HepG2 (cell line): ENCODE data around the gene GATM. TPM values are rescaled to one million over a fixed set of nuclear protein-coding genes. Genes with fewer than 3 reads are reported as not detected.
A peak's percentile ranks its signal among the peaks of the same experiment; 100 is the strongest.

Experiments used
- FOXC1 ChIP-seq: sonication (generic); formaldehyde crosslinking; IDR thresholded peaks from 2 replicates; pipeline ENCODE4 v1.8.0; 2022; ENCODE audit warnings: mild to moderate bottlenecking, missing genetic modification reagents, borderline replicate concordance
- GLI4 ChIP-seq: sonication (generic); formaldehyde crosslinking; IDR thresholded peaks from 2 replicates; pipeline ENCODE4 v1.5.1; 2020; ENCODE audit warnings: missing genetic modification reagents, mild to moderate bottlenecking, moderate library complexity, borderline replicate concordance
- HDAC2 ChIP-seq: sonication (generic); formaldehyde crosslinking; IDR thresholded peaks from 2 replicates; pipeline ENCODE4 v1.4.0; 2020; ENCODE audit warnings: missing genetic modification reagents
- JARID2 ChIP-seq: sonication (generic); formaldehyde crosslinking; IDR thresholded peaks from 2 replicates; pipeline ENCODE4 v1.8.1; 2023; ENCODE audit warnings: missing genetic modification reagents, inconsistent platforms; ENCODE audit not compliant: insufficient replicate concordance
- KDM1A ChIP-seq: IDR thresholded peaks from 2 replicates; pipeline ENCODE4 v1.6.1; 2016; ENCODE audit warnings: missing compliant biosample characterization
- LCORL ChIP-seq, 2 experiments: fragments of 450-650 bp in 1 of 2; sonication (generic) in 1 of 2; formaldehyde crosslinking in 1 of 2; IDR thresholded peaks; 2 replicates each; pipeline versions ENCODE4 v1.5.0 to v1.6.1; 2017 to 2020; ENCODE audit warnings: antibody characterized with exemption in 1 of 2, missing genetic modification reagents in 1 of 2
- NFKBIZ ChIP-seq: IDR thresholded peaks from 2 replicates; pipeline ENCODE4 v1.6.1; 2018; ENCODE audit warnings: missing genetic modification reagents, missing compliant biosample characterization
- PAXIP1 ChIP-seq: sonication (generic); formaldehyde crosslinking; conservative IDR thresholded peaks from 2 replicates; pipeline ENCODE4 v1.4.0; 2020; ENCODE audit warnings: mild to moderate bottlenecking, missing genetic modification reagents, moderate library complexity
- SMYD3 ChIP-seq: sonication (generic); formaldehyde crosslinking; IDR thresholded peaks from 2 replicates; pipeline ENCODE4 v1.8.1; 2023; ENCODE audit warnings: mild to moderate bottlenecking, missing genetic modification reagents
- TBL1XR1 ChIP-seq: fragments of 150-350 bp; IDR thresholded peaks from 2 replicates; pipeline ENCODE4 v1.6.1; 2014; ENCODE audit warnings: borderline replicate concordance, low read length; ENCODE audit not compliant: partially characterized antibody
- ZC3H4 ChIP-seq: sonication (generic); formaldehyde crosslinking; IDR thresholded peaks from 2 replicates; pipeline ENCODE4 v1.4.0; 2020; ENCODE audit warnings: missing genetic modification reagents, borderline replicate concordance
- ZNF101 ChIP-seq: sonication (generic); formaldehyde crosslinking; IDR thresholded peaks from 2 replicates; pipeline ENCODE4 v1.4.0; 2020; ENCODE audit warnings: mild to moderate bottlenecking, low read depth, missing genetic modification reagents, borderline replicate concordance
- ZNF24 ChIP-seq: fragments of 450-650 bp; IDR thresholded peaks from 2 replicates; pipeline ENCODE4 v1.6.1; 2017; ENCODE audit warnings: antibody characterized with exemption, mild to moderate bottlenecking
- ZNF496 ChIP-seq: sonication (generic); formaldehyde crosslinking; IDR thresholded peaks from 2 replicates; pipeline ENCODE4 v1.8.1; 2023; ENCODE audit warnings: mild to moderate bottlenecking, moderate library complexity, missing genetic modification reagents; ENCODE audit not compliant: insufficient replicate concordance
- ZNF543 ChIP-seq: sonication (generic); formaldehyde crosslinking; IDR thresholded peaks from 2 replicates; pipeline ENCODE4 v1.4.0; 2020; ENCODE audit warnings: mild to moderate bottlenecking, missing genetic modification reagents
- ZNF580 ChIP-seq: IDR thresholded peaks from 2 replicates; pipeline ENCODE4 v1.6.1; 2016; ENCODE audit warnings: low read depth, borderline replicate concordance
- polyA plus RNA-seq, 8 experiments: library from polyadenylated mRNA; depleted of rRNA in 3 of 8; stranded (reverse) in 7 of 8; unstranded in 1 of 8; fragments of >200 nt; fragmentation: Illumina TruSeq in 4 of 8; extraction: Trizol in 4 of 8; gene quantifications; 2 replicates each; pipeline versions ENCODE4 v1.2.1 to v1.2.3, GENCODE V29; 2011 to 2016; ENCODE audit warnings: low read depth in 4 of 8, missing spikeins in 1 of 8, mixed read lengths in 1 of 8; ENCODE audit not compliant: insufficient read depth in 1 of 8
- total RNA-seq, 5 experiments: library from RNA; depleted of rRNA; stranded (reverse); fragments of >200 nt; fragmentation: Illumina TruSeq; extraction: Trizol; gene quantifications; 2 replicates each; pipeline ENCODE4 v1.2.3, GENCODE V29; 2016; ENCODE audit warnings: low read depth in 1 of 5
- TF ChIP-seq, protein P1 (sequence below): sonication (generic); formaldehyde crosslinking; IDR thresholded peaks from 2 replicates; pipeline ENCODE4 v1.5.1; 2020; ENCODE audit warnings: mild to moderate bottlenecking, missing genetic modification reagents, moderate library complexity
- TF ChIP-seq, protein P2 (sequence below): IDR thresholded peaks from 2 replicates; pipeline ENCODE4 v1.6.1; 2016; ENCODE audit warnings: missing biosample characterization, missing genetic modification reagents, low read depth
- TF ChIP-seq, protein P3 (sequence below): sonication (generic); formaldehyde crosslinking; IDR thresholded peaks from 2 replicates; pipeline ENCODE4 v1.4.0; 2020; ENCODE audit warnings: missing genetic modification reagents; ENCODE audit errors: not compliant biosample characterization

GATM gene
- total and polyA plus RNA-seq, 2 of the 13 experiments (the other 11 are each of a cell fraction or from before 2014, with no cell fraction given) = 2.1 to 16.8 TPM

DNA sequence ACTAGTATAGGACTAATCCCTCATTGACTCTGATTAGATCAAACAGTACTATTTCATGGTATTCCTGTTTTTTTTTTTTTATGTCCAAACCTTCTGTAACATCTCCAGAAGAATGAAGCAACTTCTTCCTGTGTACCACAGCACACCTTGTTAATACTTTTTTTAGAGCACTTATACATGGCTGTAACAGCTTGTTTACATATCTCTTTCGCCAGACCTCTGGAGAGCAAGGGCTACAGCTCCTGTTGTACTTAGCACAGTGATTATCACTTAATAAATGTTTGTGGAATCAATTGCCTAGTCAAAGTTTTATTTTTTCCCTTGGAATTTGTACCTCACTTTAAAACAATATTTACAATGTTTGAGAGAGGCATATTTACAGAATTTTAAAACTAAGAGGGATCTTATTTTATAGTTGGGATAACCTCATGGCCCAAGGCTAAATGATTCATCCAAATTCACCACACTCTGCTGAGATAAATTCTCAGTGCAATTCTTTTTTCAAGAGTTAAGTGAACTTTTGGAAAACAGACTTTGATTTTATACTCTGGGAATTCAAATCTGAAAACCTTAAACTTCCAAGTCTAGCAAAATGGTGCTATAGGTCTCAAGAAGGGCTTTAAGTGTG, 9.2 kb upstream of the GATM start (continued):
- TF ChIP-seq, protein P1, sequence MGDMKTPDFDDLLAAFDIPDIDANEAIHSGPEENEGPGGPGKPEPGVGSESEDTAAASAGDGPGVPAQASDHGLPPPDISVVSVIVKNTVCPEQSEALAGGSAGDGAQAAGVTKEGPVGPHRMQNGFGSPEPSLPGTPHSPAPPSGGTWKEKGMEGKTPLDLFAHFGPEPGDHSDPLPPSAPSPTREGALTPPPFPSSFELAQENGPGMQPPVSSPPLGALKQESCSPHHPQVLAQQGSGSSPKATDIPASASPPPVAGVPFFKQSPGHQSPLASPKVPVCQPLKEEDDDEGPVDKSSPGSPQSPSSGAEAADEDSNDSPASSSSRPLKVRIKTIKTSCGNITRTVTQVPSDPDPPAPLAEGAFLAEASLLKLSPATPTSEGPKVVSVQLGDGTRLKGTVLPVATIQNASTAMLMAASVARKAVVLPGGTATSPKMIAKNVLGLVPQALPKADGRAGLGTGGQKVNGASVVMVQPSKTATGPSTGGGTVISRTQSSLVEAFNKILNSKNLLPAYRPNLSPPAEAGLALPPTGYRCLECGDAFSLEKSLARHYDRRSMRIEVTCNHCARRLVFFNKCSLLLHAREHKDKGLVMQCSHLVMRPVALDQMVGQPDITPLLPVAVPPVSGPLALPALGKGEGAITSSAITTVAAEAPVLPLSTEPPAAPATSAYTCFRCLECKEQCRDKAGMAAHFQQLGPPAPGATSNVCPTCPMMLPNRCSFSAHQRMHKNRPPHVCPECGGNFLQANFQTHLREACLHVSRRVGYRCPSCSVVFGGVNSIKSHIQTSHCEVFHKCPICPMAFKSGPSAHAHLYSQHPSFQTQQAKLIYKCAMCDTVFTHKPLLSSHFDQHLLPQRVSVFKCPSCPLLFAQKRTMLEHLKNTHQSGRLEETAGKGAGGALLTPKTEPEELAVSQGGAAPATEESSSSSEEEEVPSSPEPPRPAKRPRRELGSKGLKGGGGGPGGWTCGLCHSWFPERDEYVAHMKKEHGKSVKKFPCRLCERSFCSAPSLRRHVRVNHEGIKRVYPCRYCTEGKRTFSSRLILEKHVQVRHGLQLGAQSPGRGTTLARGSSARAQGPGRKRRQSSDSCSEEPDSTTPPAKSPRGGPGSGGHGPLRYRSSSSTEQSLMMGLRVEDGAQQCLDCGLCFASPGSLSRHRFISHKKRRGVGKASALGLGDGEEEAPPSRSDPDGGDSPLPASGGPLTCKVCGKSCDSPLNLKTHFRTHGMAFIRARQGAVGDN = no peak
- TF ChIP-seq ZC3H4 (CRISPR knock-in tag) = no peak
- no peak for TF ChIP-seq ZNF580 (CRISPR knock-in tag)
- TF ChIP-seq HDAC2 (CRISPR knock-in tag) = peak; percentile 89
- no peak for TF ChIP-seq FOXC1 (CRISPR knock-in tag)
- TF ChIP-seq ZNF24 = no peak
- TF ChIP-seq PAXIP1 (CRISPR knock-in tag) = peak; percentile 96
- peak; percentile 71 for TF ChIP-seq NFKBIZ (CRISPR knock-in tag)
- no peak for TF ChIP-seq ZNF101
- TF ChIP-seq ZNF496 (CRISPR knock-in tag) = no peak
- TF ChIP-seq GLI4 (CRISPR knock-in tag) = no peak
- no peak for TF ChIP-seq SMYD3
- no peak for TF ChIP-seq LCORL (IDR thresholded peaks at IDR 0.05)
- TF ChIP-seq LCORL (CRISPR knock-in tag; IDR thresholded peaks at IDR 0.05) = no peak
- TF ChIP-seq KDM1A (CRISPR knock-in tag) = no peak
- TF ChIP-seq ZNF543 (CRISPR knock-in tag) = 0 out of 2 replicates have a peak, but pooled peaks have one; percentile 39
- TF ChIP-seq, protein P2, sequence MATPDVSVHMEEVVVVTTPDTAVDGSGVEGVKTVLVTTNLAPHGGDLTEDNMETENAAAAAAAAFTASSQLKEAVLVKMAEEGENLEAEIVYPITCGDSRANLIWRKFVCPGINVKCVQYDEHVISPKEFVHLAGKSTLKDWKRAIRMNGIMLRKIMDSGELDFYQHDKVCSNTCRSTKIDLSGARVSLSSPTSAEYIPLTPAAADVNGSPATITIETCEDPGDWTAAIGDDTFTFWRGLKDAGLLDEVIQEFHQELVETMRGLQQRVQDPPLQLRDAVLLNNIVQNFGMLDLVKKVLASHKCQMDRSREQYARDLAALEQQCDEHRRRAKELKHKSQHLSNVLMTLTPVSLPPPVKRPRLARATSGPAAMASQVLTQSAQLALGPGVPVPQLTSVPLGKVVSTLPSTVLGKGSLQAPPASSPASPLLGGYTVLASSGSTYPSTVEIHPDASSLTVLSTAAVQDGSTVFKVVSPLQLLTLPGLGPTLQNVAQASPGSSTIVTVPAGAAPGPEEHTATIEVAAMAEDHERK (CRISPR knock-in tag) = no peak
- no peak for TF ChIP-seq TBL1XR1
- TF ChIP-seq, protein P3, sequence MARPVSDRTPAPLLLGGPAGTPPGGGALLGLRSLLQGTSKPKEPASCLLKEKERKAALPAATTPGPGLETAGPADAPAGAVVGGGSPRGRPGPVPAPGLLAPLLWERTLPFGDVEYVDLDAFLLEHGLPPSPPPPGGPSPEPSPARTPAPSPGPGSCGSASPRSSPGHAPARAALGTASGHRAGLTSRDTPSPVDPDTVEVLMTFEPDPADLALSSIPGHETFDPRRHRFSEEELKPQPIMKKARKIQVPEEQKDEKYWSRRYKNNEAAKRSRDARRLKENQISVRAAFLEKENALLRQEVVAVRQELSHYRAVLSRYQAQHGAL (CRISPR knock-in tag) = no peak
- no peak for TF ChIP-seq JARID2 (CRISPR knock-in tag)
